Tongue (tissue), 2 donors: ENCODE data around the gene UGT2B17. TPM values are rescaled to one million over a fixed set of nuclear protein-coding genes. Genes with fewer than 3 reads are reported as not detected.
"Not testable (repeated sequence)": the region's sequence is repeated elsewhere in the genome, so short reads cannot be mapped to it uniquely, and the experiment has no call there.

Experiments
- DNase-seq: peaks from one replicate; pipeline ENCODE4 v3.0.0-alpha.2; 2015
- total RNA-seq: library from RNA; depleted of rRNA; stranded (reverse); fragments of >200 nt; gene quantifications from one replicate; pipeline ENCODE4 v1.2.3, GENCODE V29; 2014

Gene UGT2B17
- not detected for total RNA-seq

- DNase-seq = no peak
These were observed at the start of gene UGT2B17 for GRCh38 chr4:68576272-68577125. UGT2B17 (minus strand) TSS chr4:68576322; CDS start chr4:68568484, 7,838 bp downstream.

- DNase-seq = not testable (repeated sequence)
These were observed 46.6 kb upstream of the UGT2B17 start for GRCh38 chr4:68622731-68623130.

- DNase-seq = no peak
These were observed 41.0 kb upstream of the UGT2B17 start for GRCh38 chr4:68617003-68617698.

- no peak for DNase-seq
These were observed 39.7 kb upstream of the UGT2B17 start for GRCh38 chr4:68615699-68616422.

- no peak for DNase-seq
These were observed 37.6 kb upstream of the UGT2B17 start for GRCh38 chr4:68613752-68614151.

- DNase-seq = no peak
These were observed 30.1 kb upstream of the UGT2B17 start for GRCh38 chr4:68606240-68606639.

GRCh38 chr4:68599150-68599549, 23.0 kb upstream of the UGT2B17 start:
- peak; percentile 7 for DNase-seq

- DNase-seq = no peak
These were observed 21.4 kb upstream of the UGT2B17 start for GRCh38 chr4:68597482-68597881.

- DNase-seq = no peak
These were observed 18.6 kb upstream of the UGT2B17 start for GRCh38 chr4:68594678-68595077.

- no peak for DNase-seq
These were observed 17.0 kb upstream of the UGT2B17 start for GRCh38 chr4:68593112-68593511.

GRCh38 chr4:68592673-68593072, 16.6 kb upstream of the UGT2B17 start:
- DNase-seq = no peak

- no peak for DNase-seq
These were observed 15.1 kb upstream of the UGT2B17 start for GRCh38 chr4:68591204-68591603.

GRCh38 chr4:68589790-68590189, 13.7 kb upstream of the UGT2B17 start:
- no peak for DNase-seq

GRCh38 chr4:68582339-68582717, 6.2 kb upstream of the UGT2B17 start:
- DNase-seq = no peak

- DNase-seq = no peak
These were observed 5.5 kb upstream of the UGT2B17 start for GRCh38 chr4:68581383-68582338.

GRCh38 chr4:68577590-68577989, 1.5 kb upstream of the UGT2B17 start:
- no peak for DNase-seq

GRCh38 chr4:68575636-68576035, 486 bp downstream of the UGT2B17 start:
- DNase-seq = not testable (repeated sequence)

- DNase-seq = no peak
These were observed 1.0 kb downstream of the UGT2B17 start for GRCh38 chr4:68575081-68575480.

GRCh38 chr4:68572653-68573170, 3.4 kb downstream of the UGT2B17 start:
- DNase-seq = no peak

GRCh38 chr4:68570122-68570507, 6.0 kb downstream of the UGT2B17 start:
- no peak for DNase-seq

GRCh38 chr4:68569466-68570121, 6.5 kb downstream of the UGT2B17 start:
- DNase-seq = no peak
